ENCODE results near the gene DNAI1. TPM values are rescaled to one million over a fixed set of nuclear protein-coding genes. Genes with fewer than 3 reads are reported as not detected.

The DNAI1 gene
- total RNA-seq, 1 experiment from 2014 or later: 2.2 TPM

GRCh38 chr9:34486572-34486971 lies 28.0 kb downstream of the DNAI1 start:
- no peaks in the 10 kb centered on the region for H3K4me1 ChIP-seq (ENCODE audit: control insufficient read depth, insufficient read depth, low read length)
- no peak for ATAC-seq

GRCh38 chr9:34490360-34490759 lies 31.8 kb downstream of the DNAI1 start:
- no TSS peak for BruUV-seq (replicated peaks)
- DNase-seq (ENCODE audit: low read depth, low spot score) (no peak), ATAC-seq (no peak)
- intact Hi-C loops (cut with micrococcal nuclease; ENCODE audit: unreplicated experiment): no loop called here
- in situ Hi-C loops (cut with HindIII; ENCODE audit: low pct_unique_long_range_greater_than_20kb, low sequenced_read_pairs): no loop called here
- Histone ChIP-seq H3K27ac (ENCODE audit: low read length) (no peak overlapping the region), H3K27me3 (ENCODE audit: control insufficient read depth, insufficient read depth, low read length) (no peaks in the 10 kb centered on the region; the same call in 1 of the 2 replicates), H3K4me3 (ENCODE audit: low read depth in 2 of 2, low read length in 2 of 2) (no peak overlapping the region), H3K9me3 (ENCODE audit: control insufficient read depth, insufficient read depth, low read depth, low read length) (no peaks in the 10 kb centered on the region), H3K4me1 (ENCODE audit: control insufficient read depth, insufficient read depth, low read length) (no peaks in the 10 kb centered on the region), H3K36me3 (ENCODE audit: control insufficient read depth, insufficient read depth, low read length) (no peaks in the 10 kb centered on the region)
- no peak for TF ChIP-seq CTCF (IDR thresholded peaks at IDR 0.05)
- no peak for TF ChIP-seq REST (IDR thresholded peaks at IDR 0.05; ENCODE audit: insufficient read depth in 1 of 2, low read depth in 2 of 2, low read length in 1 of 2)
- TF ChIP-seq SIN3A (IDR thresholded peaks at IDR 0.05; ENCODE audit: borderline replicate concordance, insufficient read depth, low read depth, low read length): no peak
- TF ChIP-seq POLR2AphosphoS5 (IDR thresholded peaks at IDR 0.05; ENCODE audit: low read depth, low read length): no peak
- TF ChIP-seq TCF7L2 (IDR thresholded peaks at IDR 0.05; ENCODE audit: low read depth, low read length): no peak
- POLR2A ChIA-PET: no interaction called here
- CTCF ChIA-PET: interaction anchor here (0.6 to 0.8 kb wide), 2 partner anchors 11 to 35 kb away, joined by 3 to 4 read pairs; no protein-coding TSS in a partner anchor

More at GRCh38 chr9:34486572-34486971, 28.0 kb downstream of the DNAI1 start:
- Histone ChIP-seq H3K4me3 (ENCODE audit: low read depth in 2 of 2, low read length in 2 of 2) (no peak overlapping the region), H3K9me3 (ENCODE audit: control insufficient read depth, insufficient read depth, low read depth, low read length) (no peaks in the 10 kb centered on the region), H3K36me3 (ENCODE audit: control insufficient read depth, insufficient read depth, low read length) (no peaks in the 10 kb centered on the region), H3K27me3 (ENCODE audit: control insufficient read depth, insufficient read depth, low read length) (no peaks in the 10 kb centered on the region; the same call in 1 of the 2 replicates), H3K27ac (ENCODE audit: low read length) (no peak overlapping the region)
- intact Hi-C loops (cut with micrococcal nuclease; ENCODE audit: unreplicated experiment): no loop called here
- TF ChIP-seq SIN3A (IDR thresholded peaks at IDR 0.05; ENCODE audit: borderline replicate concordance, insufficient read depth, low read depth, low read length) (no peak), POLR2AphosphoS5 (IDR thresholded peaks at IDR 0.05; ENCODE audit: low read depth, low read length) (no peak), REST (IDR thresholded peaks at IDR 0.05; ENCODE audit: insufficient read depth in 1 of 2, low read depth in 2 of 2, low read length in 1 of 2) (no peak)
- DNase-seq (ENCODE audit: low read depth, low spot score): no peak
- no TSS peak for BruUV-seq (replicated peaks)
- ChIA-PET CTCF (no interaction called here), POLR2A (no interaction called here)
- in situ Hi-C loops (cut with HindIII; ENCODE audit: low pct_unique_long_range_greater_than_20kb, low sequenced_read_pairs): no loop called here
